ENCODE data around the gene CD59.
"Not testable (repeated sequence)": the region's sequence is repeated elsewhere in the genome, so short reads cannot be mapped to it uniquely, and the experiment has no call there.

The CD59 gene

DNA sequence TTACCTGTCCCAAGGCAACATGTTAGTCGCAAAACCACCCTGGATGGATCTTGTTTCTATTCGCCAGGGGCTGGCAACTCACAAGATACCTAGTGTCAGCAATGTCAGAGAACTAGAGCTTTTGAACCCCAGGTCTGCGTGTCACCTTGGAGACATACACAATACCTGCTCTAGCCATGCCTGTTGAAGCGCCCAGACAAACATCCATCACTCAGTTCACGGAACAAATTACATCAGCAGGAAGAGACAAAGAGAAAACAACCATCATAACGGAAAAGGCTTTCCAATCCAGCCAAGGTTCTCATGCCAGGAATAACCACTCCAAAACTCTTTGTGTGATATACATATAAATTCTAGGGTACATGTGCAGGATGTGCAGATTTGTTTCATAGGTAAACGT is 2.2 kb downstream of the CD59 start:
- no peak for TF ChIP-seq POLR2A (IDR thresholded peaks at IDR 0.05; ENCODE audit: low read length)

DNA sequence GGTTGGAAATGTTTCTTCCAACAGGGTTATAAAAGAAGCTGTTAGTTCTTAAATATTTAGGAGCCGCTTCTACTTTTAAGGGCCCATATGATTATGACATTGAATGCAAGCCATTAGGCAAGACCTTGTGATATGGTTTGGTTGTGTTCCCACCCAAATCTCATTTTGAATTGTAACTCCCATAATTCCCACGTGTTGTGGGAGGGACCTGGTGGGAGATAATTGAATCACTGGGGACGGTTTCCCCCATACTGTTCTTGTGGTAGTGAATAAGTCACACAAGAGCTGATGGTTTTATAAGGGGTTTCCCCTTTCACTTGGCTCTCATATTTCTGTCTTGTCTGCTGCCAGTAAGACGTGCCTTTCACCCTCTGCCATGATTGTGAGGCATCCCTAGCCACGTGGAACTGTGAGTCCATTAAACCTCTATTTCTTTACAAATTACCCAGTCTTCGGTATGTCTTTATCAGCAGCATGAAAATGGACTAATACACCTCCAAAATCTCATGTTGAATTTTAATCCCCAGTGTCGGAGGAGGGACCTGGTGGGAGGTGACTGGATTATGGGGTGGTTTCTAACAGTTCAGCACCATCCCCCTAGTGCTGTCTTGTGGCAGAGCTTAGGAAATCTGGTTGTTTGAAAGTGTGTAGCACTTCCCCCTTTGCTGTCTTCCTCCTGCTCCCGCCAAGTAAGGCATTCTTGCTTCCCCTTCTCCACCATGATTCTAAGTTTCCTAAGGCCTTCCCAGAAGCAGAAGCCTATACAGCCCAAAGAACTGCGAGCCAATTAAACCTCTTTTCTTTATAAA is 4.3 kb downstream of the CD59 start:
- DNase-seq = peak in 1 of 2 experiments; percentile 27
- TF ChIP-seq GATA1 (IDR thresholded peaks at IDR 0.05; ENCODE audit: low read depth, low read length) (no peak), POLR2A (IDR thresholded peaks at IDR 0.05; ENCODE audit: low read length) (no peak)

More for the DNA sequence above, 2.2 kb downstream of the CD59 start:
- no peak for DNase-seq

- peak; percentile 40 to 70 for DNase-seq
- TF ChIP-seq POLR2A (IDR thresholded peaks at IDR 0.05; ENCODE audit: low read length) (no peak), GATA1 (IDR thresholded peaks at IDR 0.05; ENCODE audit: low read depth, low read length) (no peak)
Observed at GRCh38 chr11:33730716-33731115, 5.5 kb downstream of the CD59 start.

DNA sequence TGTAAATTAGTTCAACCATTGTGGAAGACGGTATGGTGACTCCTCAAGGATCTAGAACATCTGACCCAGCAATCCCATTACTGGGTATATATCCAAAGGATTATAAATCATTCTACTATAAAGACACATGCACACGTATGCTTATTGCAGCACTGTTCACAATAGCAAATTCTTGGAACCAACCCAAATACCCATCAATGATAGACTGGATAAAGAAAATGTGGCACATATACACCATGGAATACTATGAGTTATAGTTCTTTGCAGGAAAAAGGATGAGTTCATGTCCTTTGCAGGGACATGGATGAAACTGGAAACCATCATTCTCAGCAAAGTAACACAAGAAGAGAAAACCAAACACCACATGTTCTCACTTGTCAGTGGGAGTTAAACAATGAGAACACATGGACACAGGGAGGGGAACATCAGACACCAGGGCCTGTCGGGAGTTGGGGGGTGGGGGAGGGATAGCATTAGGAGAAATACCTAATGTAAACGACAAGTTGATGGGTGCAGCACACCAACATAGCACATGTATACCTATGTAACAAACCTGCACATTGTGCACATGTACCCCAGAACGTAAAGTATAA is 7.1 kb downstream of the CD59 start:
- DNase-seq = not testable (repeated sequence)

- DNase-seq = not testable (repeated sequence)
Observed at GRCh38 chr11:33727539-33727938, 8.7 kb downstream of the CD59 start.

DNA sequence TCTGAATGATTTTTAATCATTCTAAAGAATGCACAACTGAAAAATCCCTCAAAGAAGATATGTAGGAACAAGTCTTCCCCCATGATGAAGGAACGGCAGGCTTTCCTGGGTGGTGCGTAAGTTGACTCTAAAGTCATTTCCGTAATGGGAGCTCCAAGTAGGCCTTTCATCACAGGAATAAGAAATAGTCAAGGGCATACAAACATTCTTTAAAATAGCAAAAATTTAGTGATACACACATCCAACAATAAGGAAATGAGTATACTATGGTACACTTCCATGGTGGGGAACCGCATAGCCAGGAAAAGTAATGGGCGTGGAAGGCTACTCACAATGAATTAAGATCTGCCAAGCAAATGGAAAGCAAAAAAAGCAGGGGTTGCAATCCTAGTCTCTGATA is 10.7 kb downstream of the CD59 start:
- DNase-seq = no peak
- no peak for TF ChIP-seq GATA1 (IDR thresholded peaks at IDR 0.05; ENCODE audit: low read depth, low read length)
- TF ChIP-seq POLR2A (IDR thresholded peaks at IDR 0.05; ENCODE audit: low read length) = no peak

DNA sequence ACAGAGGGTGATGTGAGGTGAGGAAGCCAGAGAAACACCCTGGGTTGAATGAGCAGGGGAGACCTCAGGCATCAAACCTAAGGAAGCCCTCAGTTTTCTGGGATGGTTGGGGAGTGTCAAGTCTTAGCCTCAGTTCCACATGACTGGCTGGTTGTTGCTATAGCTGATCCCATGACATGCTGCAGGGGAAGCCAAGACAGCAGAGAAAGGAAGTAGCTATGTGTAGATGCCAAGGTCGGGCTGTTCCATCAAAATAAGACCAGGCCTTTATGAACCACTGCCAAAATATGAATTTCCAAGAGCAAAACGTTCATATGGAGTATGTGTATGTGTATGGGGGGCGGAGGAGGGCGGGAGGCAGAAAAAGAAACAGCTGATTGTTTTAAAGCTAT is 11.6 kb downstream of the CD59 start:
- TF ChIP-seq GATA1 (IDR thresholded peaks at IDR 0.05; ENCODE audit: low read depth, low read length) = no peak
- DNase-seq = peak in 1 of 2 experiments; percentile 15

GRCh38 chr11:33723238-33723881 is 12.9 kb downstream of the CD59 start:
- DNase-seq = peak in 1 of 2 experiments; percentile 39
- TF ChIP-seq POLR2A (IDR thresholded peaks at IDR 0.05; ENCODE audit: low read length) = no peak
- no peak for TF ChIP-seq GATA1 (IDR thresholded peaks at IDR 0.05; ENCODE audit: low read depth, low read length)

GRCh38 chr11:33722590-33723234 is 13.5 kb downstream of the CD59 start:
- DNase-seq = peak; percentile 33 to 51

DNA sequence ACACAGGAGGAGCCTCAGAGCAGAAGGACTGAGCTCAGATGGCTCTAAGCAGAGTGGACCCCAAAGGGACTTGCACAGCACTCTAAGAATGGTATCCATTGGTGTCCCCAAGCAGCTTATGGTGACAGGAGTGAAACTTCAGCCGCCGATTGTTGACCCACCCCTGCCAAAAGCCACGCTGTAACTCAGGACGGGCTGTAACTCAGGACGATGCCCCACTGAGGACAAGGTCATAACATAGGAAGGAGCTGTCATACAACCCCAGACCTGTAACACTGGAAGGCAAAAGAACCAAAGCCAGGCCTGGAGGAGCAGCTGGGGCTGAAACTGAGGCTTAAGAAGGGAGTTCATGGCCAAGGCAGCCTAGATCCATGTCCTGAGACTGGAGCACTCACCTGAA is 14.2 kb downstream of the CD59 start:
- no peak for TF ChIP-seq GATA1 (IDR thresholded peaks at IDR 0.05; ENCODE audit: low read depth, low read length)
- no peak for DNase-seq

More at GRCh38 chr11:33722590-33723234, 13.5 kb downstream of the CD59 start:
- TF ChIP-seq GATA1 (IDR thresholded peaks at IDR 0.05; ENCODE audit: low read depth, low read length) (no peak), POLR2A (IDR thresholded peaks at IDR 0.05; ENCODE audit: low read length) (peak; percentile 48)

- TF ChIP-seq POLR2A (IDR thresholded peaks at IDR 0.05; ENCODE audit: low read length) = no peak
- no peak for TF ChIP-seq GATA1 (IDR thresholded peaks at IDR 0.05; ENCODE audit: low read depth, low read length)
- no peak for DNase-seq
Observed at GRCh38 chr11:33721426-33721825, 14.8 kb downstream of the CD59 start.

GRCh38 chr11:33719587-33719986 is 16.6 kb downstream of the CD59 start:
- TF ChIP-seq POLR2A (IDR thresholded peaks at IDR 0.05; ENCODE audit: low read length) (no peak), GATA1 (IDR thresholded peaks at IDR 0.05; ENCODE audit: low read depth, low read length) (no peak)
- no peak for DNase-seq

DNA sequence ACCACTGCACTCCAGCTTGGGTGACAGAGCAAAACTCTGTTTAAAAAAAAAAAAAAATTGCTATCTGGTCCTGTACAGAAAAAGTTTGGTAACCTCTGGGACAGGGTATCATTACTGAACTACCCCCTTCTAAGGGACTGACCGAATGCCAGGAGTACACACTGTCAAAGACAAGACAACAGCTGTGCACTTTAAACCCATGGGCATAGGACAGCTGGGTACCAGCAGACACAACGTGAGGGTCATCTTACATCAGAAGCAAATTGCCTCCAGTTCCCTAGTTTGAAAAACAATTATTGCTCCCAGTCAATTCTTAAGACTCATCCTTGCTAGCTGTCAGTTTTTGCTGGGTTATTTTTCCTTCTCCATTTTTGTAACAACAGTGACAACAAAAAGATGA is 17.8 kb downstream of the CD59 start:
- DNase-seq = no peak
- TF ChIP-seq GATA1 (IDR thresholded peaks at IDR 0.05; ENCODE audit: low read depth, low read length) (no peak), POLR2A (IDR thresholded peaks at IDR 0.05; ENCODE audit: low read length) (no peak)

DNA sequence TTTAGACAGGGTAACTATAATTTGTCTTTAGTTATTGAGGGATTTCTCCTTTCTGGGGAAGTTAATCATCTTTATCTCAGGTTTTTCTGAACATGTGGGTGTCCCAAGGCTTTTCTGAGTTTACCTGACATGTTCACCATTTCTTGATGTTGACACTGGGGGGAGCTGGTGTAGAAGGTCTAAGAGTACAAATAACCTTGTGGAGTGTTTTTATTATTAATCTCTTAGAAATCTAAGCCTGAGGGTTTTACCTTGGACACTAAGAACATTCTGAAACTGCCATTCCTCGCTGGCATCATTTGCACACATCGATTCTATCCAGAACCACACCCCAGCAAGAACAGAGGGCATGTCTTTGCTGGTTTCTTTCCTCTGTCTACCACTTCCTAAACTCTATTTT is 20.0 kb downstream of the CD59 start:
- DNase-seq = peak; percentile 53 to 60
- TF ChIP-seq POLR2A (IDR thresholded peaks at IDR 0.05; ENCODE audit: low read length) (no peak), GATA1 (IDR thresholded peaks at IDR 0.05; ENCODE audit: low read depth, low read length) (no peak)

Measured in erythroblast (primary cell).